Glomerular endothelial cell (primary cell): ENCODE measurements around the gene MYBL2. TPM values are rescaled to one million over a fixed set of nuclear protein-coding genes. Genes with fewer than 3 reads are reported as not detected.
"Not testable (repeated sequence)": the region's sequence is repeated elsewhere in the genome, so short reads cannot be mapped to it uniquely, and the experiment has no call there.

Experiments
- DNase-seq: peaks from one replicate; pipeline ENCODE4 v3.0.0-alpha.2; 2011; ENCODE audit warnings: low read depth, low spot score; ENCODE audit errors: extremely low read depth
- total RNA-seq: library from RNA; depleted of rRNA; stranded (reverse); fragments of >200 nt; gene quantifications from 2 replicates; pipeline ENCODE4 v1.2.3, GENCODE V29; 2015

Gene MYBL2
- total RNA-seq, 1 donor from 2014 or later: 21.4 TPM

GRCh38 chr20:43749734-43750294 lies 82.9 kb downstream of the MYBL2 start:
- no peak for DNase-seq

DNA sequence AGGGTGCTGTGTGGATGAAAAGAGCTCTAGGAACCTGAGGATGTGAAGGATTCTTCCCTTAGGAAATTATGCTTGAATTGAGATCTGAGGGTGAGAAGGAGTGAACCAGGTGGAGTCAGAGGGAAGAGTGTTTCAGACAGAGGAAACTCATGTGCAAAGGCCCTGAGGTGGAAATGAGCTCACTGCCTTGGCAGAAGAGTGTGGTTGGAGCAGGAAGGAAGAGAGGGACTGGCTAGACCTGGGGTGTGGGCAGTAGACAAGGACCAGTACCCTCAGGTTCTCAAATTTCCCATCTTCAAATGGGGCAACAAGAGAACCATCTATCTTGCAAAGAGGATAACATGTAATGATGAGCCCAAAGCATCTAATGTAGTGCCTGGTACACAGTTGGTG lies 83.9 kb downstream of the MYBL2 start:
- DNase-seq: no peak

GRCh38 chr20:43751167-43752050 lies 84.5 kb downstream of the MYBL2 start:
- DNase-seq: no peak

GRCh38 chr20:43752051-43752360 lies 85.1 kb downstream of the MYBL2 start:
- DNase-seq: no peak

DNA sequence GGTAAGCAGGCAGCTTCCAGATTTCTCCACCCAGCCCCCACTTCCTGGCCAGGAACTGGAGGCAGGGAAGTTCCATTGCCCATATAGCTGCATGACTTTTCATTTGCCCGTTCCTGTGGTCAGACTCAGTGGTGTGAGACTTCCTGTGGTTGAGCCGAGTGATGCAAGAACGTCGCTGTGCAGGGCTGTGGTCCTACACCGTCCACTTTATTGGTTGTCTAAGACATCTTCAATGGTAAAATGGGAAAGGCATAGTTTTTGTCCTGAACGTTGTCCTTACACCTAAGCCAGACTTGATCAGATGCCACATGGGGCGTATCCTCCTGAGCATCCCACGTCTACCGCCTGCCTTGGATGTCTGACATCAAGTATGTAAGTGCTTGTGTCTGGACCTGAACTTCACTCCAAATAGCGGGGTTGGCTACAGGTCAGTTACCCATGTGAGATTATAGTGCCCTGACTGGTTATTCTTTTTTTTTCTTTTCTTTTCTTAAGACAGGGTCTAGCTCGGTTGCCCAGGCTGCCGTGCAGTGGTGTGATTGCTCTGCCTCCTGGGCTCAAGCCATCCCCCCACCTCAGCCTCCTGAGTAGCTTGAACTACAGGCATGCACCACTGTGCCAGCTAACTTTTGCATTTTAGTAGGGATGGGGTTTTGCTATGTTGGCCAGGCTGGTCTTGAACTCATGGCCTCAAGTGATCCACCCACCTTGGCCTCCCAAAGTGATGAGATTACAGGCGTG lies 85.8 kb downstream of the MYBL2 start:
- DNase-seq: no peak

- no peak for DNase-seq
These were observed 88.5 kb downstream of the MYBL2 start for GRCh38 chr20:43755390-43755789.

DNA sequence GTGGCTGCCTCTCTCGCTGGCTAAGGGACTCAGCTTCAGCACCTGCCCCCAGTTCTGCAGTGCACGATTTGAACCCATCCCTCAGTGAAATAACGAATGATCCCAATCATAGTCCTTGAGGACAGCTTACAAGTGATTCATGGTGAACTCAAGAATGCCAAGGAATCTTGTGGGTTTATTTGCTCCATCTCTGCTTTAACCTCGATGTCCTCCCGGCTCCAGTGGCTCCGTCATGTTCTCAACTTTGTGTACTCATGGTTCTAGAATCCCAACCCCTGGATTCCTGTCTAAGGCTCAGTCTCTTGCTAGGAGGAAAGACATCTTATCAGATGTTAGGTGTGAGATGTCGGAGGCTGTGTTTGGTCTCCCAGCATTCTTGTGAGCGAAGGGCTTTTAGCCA lies 88.9 kb downstream of the MYBL2 start:
- DNase-seq: no peak

- DNase-seq: not testable (repeated sequence)
These were observed 91.0 kb downstream of the MYBL2 start for GRCh38 chr20:43757888-43758287.

- no peak for DNase-seq
These were observed 94.7 kb downstream of the MYBL2 start for GRCh38 chr20:43761386-43762340.

DNA sequence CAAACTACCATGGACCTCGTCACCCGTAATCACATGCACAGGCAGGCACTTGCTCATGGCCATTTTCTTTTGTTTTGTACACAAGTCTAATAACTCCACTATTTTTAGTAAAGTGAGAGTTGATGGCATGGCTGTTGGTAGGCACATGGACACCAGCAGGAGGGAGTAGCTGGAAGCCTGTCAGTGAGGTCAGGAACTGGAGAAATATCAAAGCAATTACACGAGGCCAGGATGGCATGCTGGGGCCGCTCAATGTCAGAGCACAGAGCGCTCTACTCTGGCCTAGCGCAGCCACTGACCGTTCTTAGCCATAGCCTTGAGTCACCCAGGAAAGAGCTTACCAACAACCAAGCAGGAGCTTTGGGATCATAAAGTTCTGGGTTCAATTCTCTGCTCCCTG lies 96.0 kb downstream of the MYBL2 start:
- DNase-seq: no peak

GRCh38 chr20:43765916-43766315 lies 99.0 kb downstream of the MYBL2 start:
- no peak for DNase-seq

Other genes starting within 250 kb of the MYBL2 start
- gene SRSF6, start 209.2 kb upstream of the MYBL2 start, total RNA-seq: 54.0 and 59.1 TPM in 2 replicates
- 1.9 and 15.8 TPM in 2 replicates for gene L3MBTL1, start 159.4 kb upstream of the MYBL2 start, total RNA-seq
- gene SGK2, start 108.1 kb upstream of the MYBL2 start, total RNA-seq: 4.4 TPM in 1 of 2 replicates, not detected in the other
- gene IFT52, start 76.2 kb upstream of the MYBL2 start, total RNA-seq: 41.0 and 50.6 TPM in 2 replicates
- not detected in 2 replicates for gene GTSF1L, start 59.9 kb downstream of the MYBL2 start, total RNA-seq
- gene TOX2, start 247.7 kb downstream of the MYBL2 start, total RNA-seq: 28.4 and 29.1 TPM in 2 replicates